OCI-LY3 (cell line): Measurements from ENCODE around the gene ELMO1.

Experiments used
- H2AFZ ChIP-seq: fragments of 200-600, 300-600 bp; shearing (Covaris generic); 2 replicates; pipeline ENCODE4 v1.6.0; 2014; ENCODE audit warnings: antibody characterized with exemption, low read depth, low read length
- H3K27ac ChIP-seq: fragments of 200-600, 300-600 bp; sonication (generic); 2 replicates; pipeline ENCODE4 v1.5.1; 2014; ENCODE audit warnings: mild to moderate bottlenecking, low read length, moderate library complexity, mixed read lengths
- H3K27me3 ChIP-seq: fragments of 200-600, 300-600 bp; sonication (generic); 2 replicates; pipeline ENCODE4 v1.6.1; 2014; ENCODE audit warnings: low read depth, low read length, mixed read lengths
- H3K36me3 ChIP-seq: fragments of 200-600, 300-600 bp; sonication (generic); replicated peaks from 2 replicates; pipeline ENCODE3; 2014; ENCODE audit warnings: low read depth, low read length, mixed read lengths
- H3K4me1 ChIP-seq: fragments of 300-600, 200-600 bp; sonication (generic); 2 replicates; pipeline ENCODE4 v1.6.1; 2014; ENCODE audit warnings: low read length, mixed read lengths
- H3K4me2 ChIP-seq: fragments of 200-600, 300-600 bp; sonication (generic); 2 replicates; pipeline ENCODE4 v1.6.1; 2014; ENCODE audit warnings: low read length, mixed read lengths
- H3K4me3 ChIP-seq: fragments of 300-600, 200-600 bp; sonication (generic); 2 replicates; pipeline ENCODE4 v1.5.1; 2014; ENCODE audit warnings: antibody characterized with exemption, mild to moderate bottlenecking, low read length, moderate library complexity
- H3K79me2 ChIP-seq: fragments of 300-600, 200-600 bp; shearing (Covaris generic); 2 replicates; pipeline ENCODE4 v1.6.1; 2014; ENCODE audit warnings: mild to moderate bottlenecking, low read length, mixed read lengths
- H3K9ac ChIP-seq: fragments of 300-600, 200-600 bp; shearing (Covaris generic); 2 replicates; pipeline ENCODE4 v1.6.0; 2014; ENCODE audit warnings: mild to moderate bottlenecking, low read length, moderate library complexity
- H3K9me3 ChIP-seq: fragments of 200-600, 300-600 bp; shearing (Covaris generic); 2 replicates; pipeline ENCODE4 v1.6.1; 2014; ENCODE audit warnings: low read length, mixed read lengths; ENCODE audit not compliant: insufficient read depth
- H4K20me1 ChIP-seq: fragments of 200-600, 300-600 bp; sonication (generic); 2 replicates; pipeline ENCODE4 v1.6.1; 2016; ENCODE audit warnings: low read length, mixed read lengths; ENCODE audit not compliant: insufficient read depth
- EZH2phosphoT487 ChIP-seq: fragments of 200-600 bp; shearing (Covaris generic); IDR thresholded peaks from 2 replicates; pipeline ENCODE4 v1.6.1; 2018; ENCODE audit warnings: antibody characterized with exemption, mixed run types, low read depth
- TF ChIP-seq, protein P1 (sequence below): fragments of 200-600, 300-600 bp; sonication (generic); IDR thresholded peaks from 2 replicates; pipeline ENCODE4 v1.5.1; 2014; ENCODE audit warnings: antibody characterized with exemption, low read length, low read depth

Gene ELMO1

DNA sequence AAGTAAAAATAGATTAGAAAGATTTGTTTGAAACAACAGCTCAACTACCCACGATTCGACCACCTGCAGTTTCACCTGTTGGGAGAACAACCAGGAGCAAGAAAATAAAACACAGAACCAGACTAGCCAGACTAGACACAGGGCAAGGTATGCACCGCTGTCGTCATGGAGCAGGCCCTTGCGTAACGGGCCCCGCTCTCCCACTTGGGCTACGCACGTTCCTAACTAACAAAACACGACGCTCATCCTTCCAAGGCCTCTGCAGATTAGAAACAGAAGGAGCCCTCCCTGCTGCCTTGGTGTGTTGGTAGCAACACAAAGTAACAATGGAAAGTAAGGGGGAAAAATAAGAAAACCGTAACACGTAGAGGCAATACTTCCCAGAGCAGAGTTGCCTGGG is 45.1 kb upstream of the ELMO1 start:
- Histone ChIP-seq H3K4me2 (no peak overlapping the region), H2AFZ (no peak overlapping the region), H3K9ac (no peak overlapping the region), H3K4me1 (peaks cover 5% of the 10 kb centered on the region), H3K9me3 (no peaks in the 10 kb centered on the region), H3K27ac (no peak overlapping the region), H3K36me3 (no peaks in the 10 kb centered on the region), H3K79me2 (no peaks in the 10 kb centered on the region), H3K4me3 (no peak overlapping the region), H3K27me3 (no peaks in the 10 kb centered on the region), H4K20me1 (no peaks in the 10 kb centered on the region)
- TF ChIP-seq EZH2phosphoT487 = no peak
- TF ChIP-seq, protein P1, sequence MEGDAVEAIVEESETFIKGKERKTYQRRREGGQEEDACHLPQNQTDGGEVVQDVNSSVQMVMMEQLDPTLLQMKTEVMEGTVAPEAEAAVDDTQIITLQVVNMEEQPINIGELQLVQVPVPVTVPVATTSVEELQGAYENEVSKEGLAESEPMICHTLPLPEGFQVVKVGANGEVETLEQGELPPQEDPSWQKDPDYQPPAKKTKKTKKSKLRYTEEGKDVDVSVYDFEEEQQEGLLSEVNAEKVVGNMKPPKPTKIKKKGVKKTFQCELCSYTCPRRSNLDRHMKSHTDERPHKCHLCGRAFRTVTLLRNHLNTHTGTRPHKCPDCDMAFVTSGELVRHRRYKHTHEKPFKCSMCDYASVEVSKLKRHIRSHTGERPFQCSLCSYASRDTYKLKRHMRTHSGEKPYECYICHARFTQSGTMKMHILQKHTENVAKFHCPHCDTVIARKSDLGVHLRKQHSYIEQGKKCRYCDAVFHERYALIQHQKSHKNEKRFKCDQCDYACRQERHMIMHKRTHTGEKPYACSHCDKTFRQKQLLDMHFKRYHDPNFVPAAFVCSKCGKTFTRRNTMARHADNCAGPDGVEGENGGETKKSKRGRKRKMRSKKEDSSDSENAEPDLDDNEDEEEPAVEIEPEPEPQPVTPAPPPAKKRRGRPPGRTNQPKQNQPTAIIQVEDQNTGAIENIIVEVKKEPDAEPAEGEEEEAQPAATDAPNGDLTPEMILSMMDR = no peak

DNA sequence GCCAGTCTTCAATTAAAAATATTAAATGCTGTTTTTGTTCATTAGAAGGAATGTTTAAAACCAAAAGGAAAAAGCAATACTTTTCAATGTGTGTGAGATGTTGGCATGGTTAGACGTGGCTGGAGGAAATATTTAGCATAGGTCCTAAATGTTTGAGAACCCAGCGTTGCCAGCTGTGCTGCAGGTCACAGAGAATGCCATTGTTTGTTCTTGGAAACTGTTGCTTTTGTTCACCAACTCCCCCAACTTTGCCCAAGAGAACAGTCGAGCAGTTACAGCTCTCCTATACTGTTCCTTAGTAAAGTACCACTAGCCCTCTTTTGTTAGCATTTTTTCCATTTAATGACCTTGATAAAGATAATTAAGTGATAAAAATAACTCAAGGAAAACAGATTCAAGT is 44.5 kb upstream of the ELMO1 start:
- Histone ChIP-seq H3K79me2 (no peaks in the 10 kb centered on the region), H3K27ac (no peak overlapping the region), H3K4me1 (peaks cover 5% of the 10 kb centered on the region), H3K9me3 (peaks cover 2% of the 10 kb centered on the region; the same call in 1 of the 2 replicates), H3K9ac (no peak overlapping the region), H3K4me2 (no peak overlapping the region), H2AFZ (no peak overlapping the region), H3K27me3 (no peaks in the 10 kb centered on the region), H3K4me3 (no peak overlapping the region), H3K36me3 (no peaks in the 10 kb centered on the region), H4K20me1 (no peaks in the 10 kb centered on the region)
- TF ChIP-seq EZH2phosphoT487 = no peak
- TF ChIP-seq, protein P1 = no peak

DNA sequence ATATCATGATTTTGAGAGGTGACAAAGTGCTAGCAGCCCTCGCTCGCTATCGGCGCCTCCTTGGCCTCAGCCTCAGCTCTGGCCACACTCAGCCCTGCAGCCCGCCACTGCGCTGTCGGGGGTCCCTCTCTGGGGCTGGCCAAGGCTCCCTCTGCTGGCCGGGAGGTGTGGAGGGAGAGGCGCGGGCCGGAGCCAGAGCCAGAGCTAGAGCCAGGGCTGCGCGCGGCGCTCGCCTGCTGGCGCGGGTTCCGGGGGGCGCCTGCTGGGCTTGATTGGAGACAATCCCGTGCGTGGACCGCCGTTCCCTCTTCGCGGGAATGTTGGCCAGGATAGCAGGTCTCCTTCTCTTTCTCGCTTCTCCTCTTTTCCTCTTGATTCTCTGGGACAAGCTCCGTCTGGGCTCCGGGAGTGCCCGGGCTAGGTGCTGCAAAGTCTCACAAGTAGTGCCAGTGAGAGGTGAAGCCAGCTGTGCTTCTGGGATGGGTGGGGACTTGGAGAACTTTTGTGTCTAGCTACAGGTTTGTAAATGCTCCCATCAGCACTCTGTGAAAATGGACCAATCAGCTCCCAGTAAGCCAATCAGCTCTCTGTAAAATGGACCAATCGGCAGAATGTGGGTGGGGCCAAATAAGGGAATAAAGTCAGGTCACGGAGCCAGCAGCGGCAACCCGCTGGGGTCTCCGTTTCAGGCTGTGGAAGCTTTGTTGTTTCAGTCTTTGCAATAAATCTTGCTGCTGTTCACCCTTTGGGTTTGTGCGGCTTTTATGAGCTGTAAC is 43.4 kb upstream of the ELMO1 start:
- TF ChIP-seq, protein P1 = no peak; the same call in 1 of the 2 replicates
- TF ChIP-seq EZH2phosphoT487 = no peak
- H4K20me1 ChIP-seq = no peaks in the 10 kb centered on the region
- H3K27me3 ChIP-seq = no peaks in the 10 kb centered on the region
- H3K36me3 ChIP-seq = no peaks in the 10 kb centered on the region
- H3K9me3 ChIP-seq = peaks cover 6% of the 10 kb centered on the region; the same call in 1 of the 2 replicates
- H3K4me1 ChIP-seq = peaks cover 5% of the 10 kb centered on the region
- no peak overlapping the region for H3K27ac ChIP-seq
- H3K9ac ChIP-seq = no peak overlapping the region
- H3K4me3 ChIP-seq = no peak overlapping the region
- no peak overlapping the region for H2AFZ ChIP-seq
- H3K4me2 ChIP-seq = no peak overlapping the region
- no peaks in the 10 kb centered on the region for H3K79me2 ChIP-seq

DNA sequence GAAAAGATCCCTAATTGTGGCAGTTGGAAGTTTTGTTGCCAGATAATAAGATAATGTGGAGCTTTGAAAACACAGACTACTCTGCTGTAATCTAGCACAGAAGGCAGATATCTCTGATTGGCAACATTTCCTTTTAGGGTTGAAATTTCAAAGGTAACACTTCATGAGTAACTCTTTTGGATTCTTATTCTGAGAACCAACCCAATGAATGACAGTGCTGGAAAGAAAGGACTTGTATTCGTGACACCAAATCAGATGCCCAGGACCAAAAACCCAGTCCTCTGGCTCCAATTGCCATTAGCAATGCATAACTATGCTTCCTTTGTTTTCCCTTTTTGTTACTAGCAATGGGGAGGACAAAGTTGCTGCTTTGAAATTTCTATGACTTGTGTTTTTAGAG is 41.0 kb upstream of the ELMO1 start:
- Histone ChIP-seq H3K4me3 (no peak overlapping the region), H3K36me3 (no peaks in the 10 kb centered on the region), H3K4me2 (no peak overlapping the region), H3K27ac (no peak overlapping the region), H3K9ac (no peak overlapping the region), H2AFZ (no peak overlapping the region), H4K20me1 (no peaks in the 10 kb centered on the region), H3K4me1 (peaks cover under 1% of the 10 kb centered on the region; the same call in 1 of the 2 replicates), H3K9me3 (peaks cover 6% of the 10 kb centered on the region; the same call in 1 of the 2 replicates), H3K79me2 (no peaks in the 10 kb centered on the region), H3K27me3 (no peaks in the 10 kb centered on the region)
- TF ChIP-seq EZH2phosphoT487 = no peak
- TF ChIP-seq, protein P1 = no peak
